ENCODE results near the gene FKBP1B. TPM values are rescaled to one million over a fixed set of nuclear protein-coding genes. Genes with fewer than 3 reads are reported as not detected.

The FKBP1B gene
- polyA plus RNA-seq, 1 donor from 2014 or later = 3.9 TPM

GRCh38 chr2:24045511-24046508, 3.7 kb upstream of the FKBP1B start:
- H3K27me3 Mint-ChIP-seq = peaks cover 4% of the 10 kb centered on the region
- H3K9me3 Mint-ChIP-seq = no peaks in the 10 kb centered on the region
- H3K4me3 Mint-ChIP-seq = peak overlapping the region; percentile 21 to 98 (median 66)
- no peak overlapping the region for H3K27ac Mint-ChIP-seq
- no peaks in the 10 kb centered on the region for H3K36me3 Mint-ChIP-seq
- H3K4me1 Mint-ChIP-seq = peaks cover 11 to 26% (median 21%) of the 10 kb centered on the region in 3 donors

- H3K27me3 Mint-ChIP-seq = peaks cover 4% of the 10 kb centered on the region
- H3K27ac Mint-ChIP-seq = peak overlapping the region in 1 of 3 donors; percentile 85
- H3K4me3 Mint-ChIP-seq = peak overlapping the region; percentile 67 to 100 (median 95)
- no peaks in the 10 kb centered on the region for H3K9me3 Mint-ChIP-seq
- peaks cover 11 to 26% (median 21%) of the 10 kb centered on the region in 3 donors for H3K4me1 Mint-ChIP-seq
- H3K36me3 Mint-ChIP-seq = no peaks in the 10 kb centered on the region
Measured at GRCh38 chr2:24046599-24046929, 3.0 kb upstream of the FKBP1B start.

- H3K4me3 Mint-ChIP-seq = peak within 1 kb of the TSS; percentile 81 to 100 (median 95)
- H3K9me3 Mint-ChIP-seq = no peaks in the 10 kb centered on the region
- H3K27me3 Mint-ChIP-seq = peaks cover 4% of the 10 kb centered on the region
- no peaks in the 10 kb centered on the region for H3K36me3 Mint-ChIP-seq
- H3K4me1 Mint-ChIP-seq = peaks cover 11 to 26% (median 21%) of the 10 kb centered on the region in 3 donors
- H3K27ac Mint-ChIP-seq = peak within 1 kb of the TSS; percentile 6 to 90 (median 85)
Measured at GRCh38 chr2:24046930-24047702, 2.4 kb upstream of the FKBP1B start, which contains the start of gene WDCP. Gene WDCP, minus strand, starts transcription at chr2:24047391. Its CDS starts 7,897 bp downstream, at chr2:24039494.

- peaks cover 4% of the 10 kb centered on the region for H3K27me3 Mint-ChIP-seq
- peak overlapping the region; percentile 81 to 100 (median 95) for H3K4me3 Mint-ChIP-seq
- peak overlapping the region; percentile 6 to 90 (median 85) for H3K27ac Mint-ChIP-seq
- H3K36me3 Mint-ChIP-seq = no peaks in the 10 kb centered on the region
- H3K4me1 Mint-ChIP-seq = peaks cover 11 to 26% (median 21%) of the 10 kb centered on the region in 3 donors
- no peaks in the 10 kb centered on the region for H3K9me3 Mint-ChIP-seq
Measured at GRCh38 chr2:24047703-24048033, 1.9 kb upstream of the FKBP1B start.

GRCh38 chr2:24048769-24049484, 614 bp upstream of the FKBP1B start:
- Mint-ChIP-seq H3K27me3 (peaks cover 4% of the 10 kb centered on the region), H3K9me3 (no peaks in the 10 kb centered on the region), H3K27ac (no peak overlapping the region), H3K36me3 (no peaks in the 10 kb centered on the region), H3K4me3 (peak overlapping the region in 3 of 4 donors; percentile 79 to 93 (median 88)), H3K4me1 (peaks cover 11 to 24% (median 19%) of the 10 kb centered on the region in 3 donors)

- Mint-ChIP-seq H3K36me3 (no peaks in the 10 kb centered on the region), H3K27me3 (peaks cover 4% of the 10 kb centered on the region), H3K9me3 (no peaks in the 10 kb centered on the region)
Measured at GRCh38 chr2:24050041-24050979, 769 bp downstream of the FKBP1B start.

GRCh38 chr2:24051833-24052232, 2.3 kb downstream of the FKBP1B start:
- no peak overlapping the region for H3K27ac Mint-ChIP-seq
- peaks cover 4% of the 10 kb centered on the region for H3K27me3 Mint-ChIP-seq
- no peaks in the 10 kb centered on the region for H3K36me3 Mint-ChIP-seq
- no peak overlapping the region for H3K4me3 Mint-ChIP-seq
- H3K4me1 Mint-ChIP-seq = peaks cover 6 to 13% (median 9%) of the 10 kb centered on the region in 3 donors
- no peaks in the 10 kb centered on the region for H3K9me3 Mint-ChIP-seq

More at GRCh38 chr2:24050041-24050979, 769 bp downstream of the FKBP1B start:
- peaks cover 6 to 20% (median 16%) of the 10 kb centered on the region in 3 donors for H3K4me1 Mint-ChIP-seq
- no peak overlapping the region for H3K27ac Mint-ChIP-seq
- peak overlapping the region in 1 of 4 donors; percentile 88 for H3K4me3 Mint-ChIP-seq

GRCh38 chr2:24052951-24053350, 3.4 kb downstream of the FKBP1B start:
- Mint-ChIP-seq H3K27me3 (peaks cover 4% of the 10 kb centered on the region), H3K36me3 (no peaks in the 10 kb centered on the region), H3K27ac (peak overlapping the region in 1 of 3 donors; percentile 60), H3K4me1 (peaks cover 0 to 4% (median 0%) of the 10 kb centered on the region in 3 donors), H3K9me3 (no peaks in the 10 kb centered on the region), H3K4me3 (peak overlapping the region in 1 of 4 donors; percentile 4)

- H3K9me3 Mint-ChIP-seq = no peaks in the 10 kb centered on the region
- no peaks in the 10 kb centered on the region for H3K27me3 Mint-ChIP-seq
- H3K4me3 Mint-ChIP-seq = no peak overlapping the region
- peak overlapping the region in 2 of 3 donors; percentile 41 to 64 for H3K27ac Mint-ChIP-seq
- H3K4me1 Mint-ChIP-seq = no peaks in the 10 kb centered on the region
- H3K36me3 Mint-ChIP-seq = no peaks in the 10 kb centered on the region
Measured at GRCh38 chr2:24054366-24055010, 4.9 kb downstream of the FKBP1B start.

GRCh38 chr2:24055750-24056149, 6.2 kb downstream of the FKBP1B start:
- H3K27me3 Mint-ChIP-seq = no peaks in the 10 kb centered on the region
- no peaks in the 10 kb centered on the region for H3K9me3 Mint-ChIP-seq
- no peak overlapping the region for H3K27ac Mint-ChIP-seq
- H3K4me1 Mint-ChIP-seq = no peaks in the 10 kb centered on the region
- no peak overlapping the region for H3K4me3 Mint-ChIP-seq
- H3K36me3 Mint-ChIP-seq = peaks cover 1% of the 10 kb centered on the region

- Mint-ChIP-seq H3K4me1 (no peaks in the 10 kb centered on the region), H3K4me3 (no peak overlapping the region), H3K36me3 (peaks cover 1% of the 10 kb centered on the region), H3K27me3 (no peaks in the 10 kb centered on the region), H3K27ac (no peak overlapping the region), H3K9me3 (no peaks in the 10 kb centered on the region)
Measured at GRCh38 chr2:24058564-24059271, 9.2 kb downstream of the FKBP1B start.

GRCh38 chr2:24065341-24065740, 15.8 kb downstream of the FKBP1B start:
- Mint-ChIP-seq H3K9me3 (no peaks in the 10 kb centered on the region), H3K4me3 (no peak overlapping the region), H3K27ac (no peak overlapping the region), H3K36me3 (peaks cover 4% of the 10 kb centered on the region), H3K27me3 (no peaks in the 10 kb centered on the region), H3K4me1 (no peaks in the 10 kb centered on the region)

- Mint-ChIP-seq H3K27me3 (no peaks in the 10 kb centered on the region), H3K4me1 (peaks cover 5 to 18% (median 11%) of the 10 kb centered on the region in 3 donors), H3K9me3 (no peaks in the 10 kb centered on the region), H3K4me3 (peak overlapping the region in 1 of 4 donors; percentile 79), H3K27ac (no peak overlapping the region), H3K36me3 (peaks cover 2% of the 10 kb centered on the region)
Measured at GRCh38 chr2:24072259-24072658, 22.7 kb downstream of the FKBP1B start.

All from IgD-negative memory B cell (primary cell).